Stimulated activated naive B cell treated with anti-CD40 and anti-IgM and Interleukin-4, amounts not matched to agents 10 μg/mL and 1 μg/mL and 100 μg/mL, for 72 hours (primary cell): ENCODE measurements around the gene SRCIN1.

Source experiments
- ATAC-seq, 2 donors: fragments of 150-1000 bp; cut with Tn5 transposase; replicated peaks; 2 replicates each; pipeline ENCODE4 v1.10.0; 2021; ENCODE audit warnings: moderate library complexity in 1 of 2
- DNase-seq: peaks from one replicate; pipeline ENCODE4 v3.0.0; 2021
- H3K27ac Mint-ChIP-seq: one replicate; pipeline ENCODE4 v1.8.0; 2022; ENCODE audit warnings: mild to moderate bottlenecking, mixed read lengths
- H3K27me3 Mint-ChIP-seq, 2 donors: one replicate each; pipeline ENCODE4 v1.8.0; 2022; ENCODE audit warnings: mixed read lengths in 2 of 2
- H3K36me3 Mint-ChIP-seq, 2 donors: one replicate each; pipeline ENCODE4 v1.8.0; 2022; ENCODE audit warnings: mixed read lengths in 2 of 2, mild to moderate bottlenecking in 1 of 2
- H3K4me1 Mint-ChIP-seq, 2 donors: one replicate each; pipeline ENCODE4 v1.8.0; 2022; ENCODE audit warnings: mixed read lengths in 2 of 2, mild to moderate bottlenecking in 1 of 2
- H3K4me3 Mint-ChIP-seq, 2 donors: one replicate each; pipeline ENCODE4 v1.8.0; 2022; ENCODE audit warnings: mild to moderate bottlenecking in 2 of 2, mixed read lengths in 2 of 2, moderate library complexity in 1 of 2
- H3K9me3 Mint-ChIP-seq, 2 donors: one replicate each; pipeline ENCODE4 v1.8.0; 2022; ENCODE audit warnings: mixed read lengths in 2 of 2, mild to moderate bottlenecking in 1 of 2

SRCIN1 gene

DNA sequence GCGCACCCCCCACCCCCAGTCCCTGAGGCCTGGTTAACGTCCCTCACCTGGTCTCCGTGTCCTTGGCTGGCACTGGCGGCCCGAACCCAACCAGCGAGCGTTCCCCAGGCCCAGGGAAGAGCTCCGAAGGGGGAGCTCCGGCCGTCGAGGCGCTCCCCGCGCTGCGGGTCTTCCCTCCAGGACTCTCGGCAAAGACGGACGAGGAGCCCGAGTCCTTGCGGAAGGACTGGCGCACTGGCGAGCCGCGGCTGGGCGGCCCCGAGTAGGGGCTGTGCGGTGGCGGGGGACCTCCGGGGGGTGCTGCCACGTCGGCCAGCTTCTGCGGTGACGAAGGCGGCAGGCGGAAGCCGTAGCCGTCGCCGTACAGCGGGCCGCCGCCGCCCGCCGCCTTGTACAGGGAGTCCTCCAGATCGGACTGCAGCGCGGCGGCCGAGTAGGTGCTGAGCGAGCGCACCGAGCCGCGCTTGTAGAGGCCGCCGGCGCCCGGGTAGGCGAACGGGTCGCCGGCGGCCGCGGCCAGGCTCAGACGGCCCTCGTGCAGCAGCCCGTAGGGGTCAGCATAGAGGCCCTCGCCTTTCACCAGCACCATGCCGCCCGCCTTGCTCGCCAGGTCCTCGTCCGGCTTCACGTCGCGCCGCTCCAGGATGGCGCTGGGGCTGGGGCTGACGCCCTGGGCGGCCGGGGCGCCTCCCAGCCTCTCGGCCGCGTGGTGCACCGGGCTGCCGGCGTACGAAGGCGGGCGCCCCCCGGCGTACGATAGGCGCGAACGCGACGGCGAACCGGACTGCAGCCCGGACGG, 44.1 kb downstream of the SRCIN1 start:
- DNase-seq (no peak), ATAC-seq (no peak)
- Mint-ChIP-seq H3K9me3 (no peaks in the 10 kb centered on the region), H3K4me3 (no peak overlapping the region), H3K27ac (peak overlapping the region; percentile 20), H3K4me1 (peaks cover 40 to 71% of the 10 kb centered on the region in 2 donors), H3K27me3 (peaks cover 49 to 57% of the 10 kb centered on the region in 2 donors), H3K36me3 (no peaks in the 10 kb centered on the region)

DNA sequence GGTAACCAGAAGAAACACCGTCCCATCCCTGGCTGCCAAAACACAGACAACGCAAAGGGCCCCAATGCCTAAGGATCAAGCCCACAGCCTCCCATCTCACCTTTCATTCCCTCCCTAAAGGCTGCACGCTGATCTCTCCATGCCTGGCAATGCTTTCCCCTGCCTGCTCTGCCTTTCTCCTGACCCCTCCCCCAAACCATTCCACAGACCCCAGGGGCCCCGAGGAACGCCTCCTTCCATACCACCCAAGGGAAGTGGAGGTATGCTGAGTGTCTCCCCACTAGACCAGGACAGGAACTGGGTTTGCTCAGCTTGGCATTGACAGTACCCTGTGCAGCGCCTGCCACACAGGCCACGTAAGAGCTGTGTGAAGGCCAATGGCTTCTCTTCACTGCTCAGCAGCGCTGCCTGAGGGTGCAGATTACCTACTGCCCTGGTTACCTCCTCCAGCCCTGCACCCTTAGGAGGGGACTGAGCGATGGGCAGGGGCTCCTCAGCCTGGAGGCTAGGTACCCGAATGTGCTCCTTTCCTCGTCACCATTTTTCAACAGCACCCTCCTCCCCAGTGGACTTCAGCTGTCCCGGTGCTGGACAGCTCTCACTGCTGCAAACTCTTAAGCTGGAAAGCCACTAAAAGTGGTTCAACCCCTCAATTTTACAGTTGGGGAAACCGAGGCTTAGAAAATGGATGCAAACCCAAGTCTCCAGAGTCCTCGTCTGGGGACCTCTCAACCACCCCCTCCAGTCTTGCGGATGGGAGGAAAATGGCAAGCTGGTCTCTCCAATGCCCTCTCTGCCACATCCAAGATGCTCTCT, 45.0 kb downstream of the SRCIN1 start:
- H3K9me3 Mint-ChIP-seq = no peaks in the 10 kb centered on the region
- no peaks in the 10 kb centered on the region for H3K36me3 Mint-ChIP-seq
- H3K27me3 Mint-ChIP-seq = peaks cover 42 to 48% of the 10 kb centered on the region in 2 donors
- DNase-seq (no peak), ATAC-seq (no peak)
- peaks cover 39 to 64% of the 10 kb centered on the region in 2 donors for H3K4me1 Mint-ChIP-seq
- H3K4me3 Mint-ChIP-seq = peak overlapping the region; percentile 62
- peak overlapping the region; percentile 76 for H3K27ac Mint-ChIP-seq

DNA sequence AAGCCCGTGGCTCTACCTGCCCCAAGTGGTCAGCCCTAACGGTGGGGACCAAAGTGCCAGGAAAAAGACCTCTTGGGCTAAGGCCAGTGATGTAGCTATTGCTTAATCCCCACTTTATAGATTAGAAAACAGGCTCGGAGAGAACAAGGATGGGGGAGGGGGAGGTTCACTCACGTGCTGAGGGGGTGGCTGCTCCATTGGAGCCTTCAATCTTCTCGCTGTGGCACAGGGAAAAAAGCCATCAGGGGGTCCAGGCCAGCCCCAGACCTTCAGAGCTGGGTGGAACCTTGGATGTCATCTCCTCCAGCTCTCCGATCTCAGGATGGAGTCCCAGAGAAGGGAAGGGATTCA, 45.9 kb downstream of the SRCIN1 start:
- H3K27me3 Mint-ChIP-seq = peaks cover 38 to 41% of the 10 kb centered on the region in 2 donors
- no peaks in the 10 kb centered on the region for H3K36me3 Mint-ChIP-seq
- H3K27ac Mint-ChIP-seq = no peak overlapping the region
- ATAC-seq (no peak), DNase-seq (no peak)
- peaks cover 39 to 62% of the 10 kb centered on the region in 2 donors for H3K4me1 Mint-ChIP-seq
- H3K9me3 Mint-ChIP-seq = no peaks in the 10 kb centered on the region
- H3K4me3 Mint-ChIP-seq = peak overlapping the region in 1 of 2 donors; percentile 19

DNA sequence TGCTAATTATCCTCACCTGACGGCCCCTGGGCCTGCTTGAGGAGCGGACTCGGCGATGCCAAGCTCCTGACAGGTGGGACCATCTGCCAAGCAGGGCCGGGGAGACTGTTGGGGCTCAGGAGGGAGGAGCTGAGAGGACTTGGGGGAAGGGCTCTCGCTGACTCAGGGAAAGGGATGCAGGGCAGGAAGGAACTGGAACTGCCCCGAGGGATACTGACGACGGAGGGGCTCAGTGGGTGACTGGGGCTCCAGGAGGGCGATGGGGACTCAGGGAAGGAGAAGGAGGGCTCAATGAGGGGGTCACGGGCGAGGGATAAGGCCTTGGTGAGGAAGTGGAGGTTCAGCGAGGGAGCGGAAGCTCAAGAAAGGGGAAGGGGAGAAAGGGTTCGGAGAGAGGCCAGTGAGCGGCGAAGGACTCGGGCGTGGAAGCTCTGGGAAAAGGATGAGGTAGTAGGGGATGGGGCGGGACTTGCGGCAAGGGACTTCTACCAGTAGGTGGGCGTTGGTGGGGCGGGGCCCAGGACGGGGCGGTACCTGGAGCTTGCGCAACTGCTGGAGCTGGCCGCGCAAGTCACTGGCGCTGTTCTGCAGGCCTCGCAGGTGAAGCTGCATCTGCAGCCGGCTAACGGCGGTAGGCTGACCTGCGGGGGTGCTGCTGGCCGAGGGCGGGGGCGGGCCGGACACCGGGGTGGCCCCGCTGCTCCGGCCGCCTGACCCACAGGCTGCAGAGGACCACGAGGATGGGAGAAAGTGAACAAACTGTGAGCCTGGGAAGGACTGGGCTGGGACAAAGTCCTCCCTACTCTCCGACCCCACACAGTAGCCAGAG, 46.5 kb downstream of the SRCIN1 start:
- DNase-seq (peak; percentile 81), ATAC-seq (peak; percentile 81 to 84)
- Mint-ChIP-seq H3K27me3 (peaks cover 33 to 35% of the 10 kb centered on the region in 2 donors), H3K27ac (peak overlapping the region; percentile 89), H3K4me1 (peaks cover 36 to 58% of the 10 kb centered on the region in 2 donors), H3K9me3 (no peaks in the 10 kb centered on the region), H3K4me3 (peak overlapping the region; percentile 85 to 95), H3K36me3 (no peaks in the 10 kb centered on the region)

DNA sequence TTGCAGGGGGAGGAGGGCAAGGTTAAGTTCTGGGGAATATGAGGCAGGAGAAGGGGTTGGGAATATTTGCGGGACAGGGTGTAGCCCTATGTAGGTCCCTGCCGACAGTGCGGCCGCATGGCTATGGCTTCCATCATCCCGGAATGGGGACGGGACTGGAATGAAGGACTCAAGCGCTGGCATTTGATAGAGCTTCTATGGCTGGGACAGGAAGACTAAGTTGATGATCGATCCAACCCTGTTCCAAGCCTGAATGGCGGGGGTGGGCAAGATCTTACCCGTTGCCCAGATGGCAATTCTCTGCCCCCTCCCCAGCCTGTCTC, 47.1 kb downstream of the SRCIN1 start:
- peak; percentile 37 to 49 for ATAC-seq
- DNase-seq = no peak
- H3K9me3 Mint-ChIP-seq = no peaks in the 10 kb centered on the region
- H3K4me1 Mint-ChIP-seq = peaks cover 32 to 53% of the 10 kb centered on the region in 2 donors
- peaks cover 28 to 29% of the 10 kb centered on the region in 2 donors for H3K27me3 Mint-ChIP-seq
- no peaks in the 10 kb centered on the region for H3K36me3 Mint-ChIP-seq
- no peak overlapping the region for H3K27ac Mint-ChIP-seq
- H3K4me3 Mint-ChIP-seq = peak overlapping the region; percentile 85 to 95

DNA sequence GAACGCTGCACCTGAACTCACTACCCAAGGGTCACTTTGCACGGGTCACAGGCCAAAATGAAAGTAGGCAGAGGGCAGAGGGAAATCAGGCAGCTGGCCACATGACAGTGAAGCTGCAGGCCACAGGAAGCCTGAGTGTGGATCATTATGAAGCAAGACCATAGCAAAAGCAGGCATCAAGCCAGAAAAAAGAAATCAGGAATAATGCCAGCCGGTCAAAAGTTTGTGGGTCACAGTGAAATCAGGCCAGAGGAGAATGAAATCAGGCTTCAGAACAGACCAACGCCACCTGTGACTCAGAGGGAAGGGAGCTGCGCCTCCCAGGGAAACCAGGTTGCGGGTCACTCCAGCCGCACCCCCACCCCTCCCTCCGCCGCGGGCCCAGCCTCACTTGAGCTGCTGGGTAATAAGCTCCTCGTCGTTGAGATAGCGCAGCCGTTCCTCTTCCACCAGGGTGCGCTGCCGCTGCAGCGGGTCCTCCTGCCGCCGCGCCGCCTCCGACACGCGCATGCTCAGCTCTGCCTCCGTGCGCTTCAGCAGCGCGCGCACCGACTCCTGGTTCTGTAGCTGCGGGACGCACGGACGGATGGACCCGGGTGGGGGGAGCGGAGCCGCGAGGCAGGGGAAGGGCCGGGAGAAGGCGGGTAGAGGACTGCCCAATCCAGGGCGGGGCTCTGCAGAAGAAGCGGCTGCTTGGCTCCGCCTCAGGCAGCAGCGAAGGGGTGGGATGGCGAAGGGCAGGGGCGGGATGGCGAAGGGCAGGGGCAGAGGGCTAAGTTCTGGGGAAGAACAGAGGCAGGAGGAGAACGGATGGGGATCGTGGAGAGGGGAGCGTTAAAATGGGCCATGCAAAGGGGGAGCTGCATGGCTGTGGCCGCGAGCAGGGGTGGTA, 47.7 kb downstream of the SRCIN1 start:
- peaks cover 23 to 28% of the 10 kb centered on the region in 2 donors for H3K27me3 Mint-ChIP-seq
- H3K4me1 Mint-ChIP-seq = peaks cover 27 to 47% of the 10 kb centered on the region in 2 donors
- ATAC-seq (peak; percentile 78 to 83), DNase-seq (peak; percentile 86)
- no peaks in the 10 kb centered on the region for H3K9me3 Mint-ChIP-seq
- H3K36me3 Mint-ChIP-seq = no peaks in the 10 kb centered on the region
- H3K27ac Mint-ChIP-seq = peak overlapping the region; percentile 69
- H3K4me3 Mint-ChIP-seq = peak overlapping the region; percentile 85 to 95

DNA sequence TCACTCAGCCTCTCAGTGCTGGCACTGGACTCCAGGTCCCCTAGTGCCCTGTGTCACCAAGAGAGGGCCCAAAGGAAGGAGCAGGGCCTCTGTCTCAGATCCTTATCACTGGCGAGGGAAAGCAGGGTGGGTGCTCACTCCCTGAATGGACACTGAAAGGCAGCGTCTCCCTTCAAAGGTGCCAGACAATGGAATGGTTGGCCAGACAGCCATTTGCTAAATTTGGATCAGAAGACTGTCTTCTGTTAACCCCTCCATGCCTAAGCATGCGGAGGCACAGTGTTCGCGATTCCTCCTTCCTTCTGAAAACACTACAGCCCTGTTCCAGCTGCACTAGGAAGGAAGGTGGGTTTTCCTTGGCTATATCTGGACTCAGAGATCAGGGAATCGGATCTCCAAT, 48.4 kb downstream of the SRCIN1 start:
- peaks cover 22 to 23% of the 10 kb centered on the region in 2 donors for H3K27me3 Mint-ChIP-seq
- no peak for ATAC-seq
- no peak overlapping the region for H3K4me3 Mint-ChIP-seq
- H3K9me3 Mint-ChIP-seq = no peaks in the 10 kb centered on the region
- no peak for DNase-seq
- H3K27ac Mint-ChIP-seq = no peak overlapping the region
- peaks cover 22 to 40% of the 10 kb centered on the region in 2 donors for H3K4me1 Mint-ChIP-seq
- H3K36me3 Mint-ChIP-seq = no peaks in the 10 kb centered on the region

DNA sequence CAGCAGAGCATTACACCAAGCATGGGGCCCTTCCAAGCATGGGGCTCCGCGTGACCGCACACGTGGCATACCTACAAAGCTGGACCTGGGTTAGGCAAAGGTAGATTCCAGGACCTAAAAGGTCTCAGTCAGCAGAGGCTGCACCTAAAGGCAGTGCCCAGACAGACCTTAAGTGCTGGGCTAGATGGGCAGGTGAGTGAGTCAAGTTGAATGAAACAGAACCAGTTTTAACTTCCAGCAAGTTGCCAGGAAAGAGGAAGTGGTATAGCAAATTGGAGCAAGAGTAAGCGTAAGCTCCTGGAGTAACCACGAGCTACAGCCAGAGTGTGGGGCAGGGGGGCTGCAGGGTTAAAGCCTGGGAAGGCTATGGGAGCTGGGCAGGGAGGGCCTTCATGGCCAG, 49.5 kb downstream of the SRCIN1 start:
- Mint-ChIP-seq H3K36me3 (no peaks in the 10 kb centered on the region), H3K9me3 (no peaks in the 10 kb centered on the region), H3K27me3 (peaks cover 22 to 27% of the 10 kb centered on the region in 2 donors), H3K4me1 (peaks cover 20 to 33% of the 10 kb centered on the region in 2 donors), H3K27ac (no peak overlapping the region), H3K4me3 (no peak overlapping the region)
- DNase-seq = no peak
- no peak for ATAC-seq

DNA sequence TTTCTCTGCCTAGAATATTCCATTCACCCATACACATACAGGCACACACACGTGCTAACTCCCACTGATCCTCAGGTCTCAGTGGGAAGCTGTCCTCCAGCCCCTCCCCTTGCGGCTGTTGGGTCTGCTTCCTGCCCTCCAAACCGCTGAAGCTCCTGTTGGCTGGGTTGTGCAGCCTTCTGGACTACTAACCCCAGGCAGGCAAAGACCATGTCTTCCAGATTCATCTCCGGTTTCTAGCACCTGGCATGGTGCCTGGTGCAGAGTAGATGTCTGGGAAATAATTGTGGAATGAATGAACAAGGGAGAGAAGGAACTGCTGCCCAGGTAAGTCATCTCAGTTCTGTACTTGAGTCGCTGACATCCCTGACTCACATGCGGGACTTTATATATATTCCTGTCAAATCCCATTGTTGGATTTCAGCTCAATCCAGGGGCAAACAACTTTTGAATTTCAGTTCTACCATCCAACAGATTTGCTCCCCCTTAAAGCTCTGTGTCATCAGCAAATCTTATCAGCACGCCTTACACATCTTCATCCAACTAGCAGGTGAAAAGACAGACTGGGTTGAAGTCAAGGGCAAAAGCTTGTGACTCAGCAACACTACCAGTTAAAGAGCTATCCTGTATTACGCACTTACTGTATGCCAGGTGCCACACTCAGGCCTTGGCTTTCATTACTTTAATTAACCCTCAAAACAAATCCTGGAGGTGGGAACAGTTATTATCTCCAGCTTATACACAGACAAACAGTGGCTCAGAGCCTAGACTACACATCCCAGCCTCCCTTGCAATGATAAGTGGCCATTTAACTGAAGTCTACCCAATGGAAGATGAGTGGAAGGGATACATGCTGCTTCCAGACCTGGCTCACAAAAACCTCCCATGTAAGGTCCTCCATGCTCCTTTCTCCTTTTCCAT, 51.1 kb downstream of the SRCIN1 start:
- Mint-ChIP-seq H3K27me3 (peaks cover 22 to 26% of the 10 kb centered on the region in 2 donors), H3K4me1 (peaks cover 13 to 18% of the 10 kb centered on the region in 2 donors)
- no peak for DNase-seq

DNA sequence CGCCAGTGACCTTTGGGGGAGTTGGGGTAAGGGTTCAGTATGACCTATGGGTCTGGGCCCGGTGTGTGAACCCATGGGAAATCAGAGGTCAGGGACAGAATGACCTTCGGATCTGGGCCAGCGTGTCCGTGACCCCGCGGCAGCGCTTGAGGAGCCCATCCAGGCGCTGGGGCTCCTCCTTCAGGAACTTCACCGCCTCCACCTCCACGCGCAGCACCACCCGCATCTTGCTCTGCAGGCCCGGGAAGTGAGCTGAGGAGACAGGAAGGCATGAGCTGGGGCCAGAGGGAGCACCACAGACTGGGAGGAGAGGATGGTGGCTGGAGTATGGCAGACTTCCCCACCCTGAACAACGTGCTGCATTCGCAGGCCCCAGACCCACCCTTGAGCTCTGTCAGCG, 53.4 kb downstream of the SRCIN1 start:
- no peak for DNase-seq
- no peaks in the 10 kb centered on the region for H3K36me3 Mint-ChIP-seq
- H3K4me3 Mint-ChIP-seq = no peak overlapping the region
- H3K27ac Mint-ChIP-seq = no peak overlapping the region
- peaks cover 0 to 1% of the 10 kb centered on the region in 2 donors for H3K4me1 Mint-ChIP-seq
- no peaks in the 10 kb centered on the region for H3K9me3 Mint-ChIP-seq
- no peak for ATAC-seq
- H3K27me3 Mint-ChIP-seq = peaks cover 33 to 44% of the 10 kb centered on the region in 2 donors

More for the DNA sequence above, 51.1 kb downstream of the SRCIN1 start:
- ATAC-seq = no peak
- Mint-ChIP-seq H3K27ac (no peak overlapping the region), H3K36me3 (no peaks in the 10 kb centered on the region), H3K9me3 (no peaks in the 10 kb centered on the region), H3K4me3 (no peak overlapping the region)

DNA sequence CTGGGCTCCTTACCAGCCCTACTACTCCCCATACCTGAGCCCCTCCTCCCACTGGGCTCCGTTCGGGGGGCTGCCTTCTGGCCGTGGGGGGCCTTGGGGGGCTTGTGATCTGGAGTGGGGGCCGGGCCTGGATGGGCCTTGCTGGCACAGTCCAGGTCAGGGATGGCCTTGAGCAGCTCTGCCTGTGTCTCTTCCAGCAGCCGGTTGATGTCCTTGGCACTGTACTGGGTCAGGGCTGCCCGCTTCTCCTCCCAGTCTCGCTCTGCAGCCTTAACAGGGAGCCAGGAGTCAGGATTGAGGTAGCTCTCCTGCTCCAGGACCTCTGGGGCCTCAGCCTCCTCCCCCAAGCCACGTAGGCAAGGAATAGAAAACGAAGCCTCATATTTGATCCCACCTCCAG, 54.6 kb downstream of the SRCIN1 start:
- H3K27ac Mint-ChIP-seq = no peak overlapping the region
- H3K27me3 Mint-ChIP-seq = peaks cover 43 to 54% of the 10 kb centered on the region in 2 donors
- DNase-seq = no peak
- H3K4me1 Mint-ChIP-seq = peaks cover 0 to under 1% of the 10 kb centered on the region in 2 donors
- no peak for ATAC-seq
- no peak overlapping the region for H3K4me3 Mint-ChIP-seq
- H3K9me3 Mint-ChIP-seq = no peaks in the 10 kb centered on the region
- H3K36me3 Mint-ChIP-seq = no peaks in the 10 kb centered on the region

DNA sequence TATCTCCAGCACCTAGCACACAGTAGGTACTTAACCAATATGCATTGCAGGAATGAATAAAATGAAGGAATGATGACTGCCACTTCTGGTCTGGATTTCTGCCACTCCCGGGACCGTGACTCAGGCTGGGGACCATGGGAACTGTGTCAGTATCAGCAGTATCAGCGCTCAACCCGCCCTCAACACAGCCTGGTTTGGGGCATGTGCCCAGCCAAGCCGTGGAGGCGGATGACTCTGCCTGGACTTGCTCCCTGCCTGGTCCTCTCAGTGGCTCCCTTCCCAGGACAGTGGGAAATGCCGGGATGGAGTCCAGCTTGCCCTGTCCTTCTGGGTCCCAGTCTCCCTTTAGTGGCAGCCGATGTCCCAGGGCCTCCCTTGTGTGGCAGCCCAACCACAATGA, 55.1 kb downstream of the SRCIN1 start:
- ATAC-seq (no peak), DNase-seq (no peak)
- Mint-ChIP-seq H3K36me3 (no peaks in the 10 kb centered on the region), H3K4me1 (no peaks in the 10 kb centered on the region), H3K4me3 (no peak overlapping the region), H3K27ac (no peak overlapping the region), H3K9me3 (no peaks in the 10 kb centered on the region), H3K27me3 (peaks cover 41 to 54% of the 10 kb centered on the region in 2 donors)

DNA sequence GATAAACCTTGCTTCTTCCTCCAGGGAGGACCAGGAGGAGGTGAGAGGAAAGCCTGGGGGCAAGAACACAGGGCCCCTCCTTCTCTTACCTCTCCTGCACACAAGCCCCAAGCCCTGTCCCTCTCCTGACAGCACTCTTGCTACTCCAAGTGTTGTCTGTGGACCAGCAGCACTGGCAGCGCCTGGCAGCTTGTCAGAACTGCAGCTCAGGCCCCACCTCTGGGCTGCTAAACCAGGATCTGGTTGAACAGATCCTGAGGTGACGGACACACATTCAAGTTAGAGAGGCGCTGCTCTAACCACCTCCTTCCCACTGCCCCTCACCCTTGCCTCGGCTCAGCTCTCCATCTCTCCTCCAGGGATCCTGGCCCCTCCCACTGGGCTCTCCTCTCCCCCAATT, 56.5 kb downstream of the SRCIN1 start:
- ATAC-seq = no peak
- Mint-ChIP-seq H3K27me3 (peaks cover 43 to 54% of the 10 kb centered on the region in 2 donors), H3K9me3 (no peaks in the 10 kb centered on the region), H3K36me3 (no peaks in the 10 kb centered on the region), H3K4me3 (no peak overlapping the region), H3K4me1 (no peaks in the 10 kb centered on the region), H3K27ac (no peak overlapping the region)
- DNase-seq = no peak
